RWPE2 (cell line): ENCODE measurements around the gene OSBPL2.
A peak's percentile ranks its signal among the peaks of the same experiment; 100 is the strongest.

Source experiments
- ATAC-seq: fragments of 200-7000 bp; cut with Tn5 transposase; 3 replicates; pipeline ENCODE4 v1.9.1; 2021; ENCODE audit warnings: low read depth
- DNase-seq: peaks from one replicate; pipeline ENCODE4 v3.0.0-alpha.2; 2020; ENCODE audit warnings: low spot score
- H3K27ac ChIP-seq: fragments of 450-650 bp; 2 replicates; pipeline ENCODE4 v1.5.1; 2017; ENCODE audit warnings: mild to moderate bottlenecking; ENCODE audit not compliant: poor library complexity, severe bottlenecking
- H3K27me3 ChIP-seq: fragments of 250-450 bp; sonication (Bioruptor Pico); 2 replicates; pipeline ENCODE4 v1.5.1; 2021; ENCODE audit warnings: mild to moderate bottlenecking, moderate library complexity; ENCODE audit not compliant: insufficient read depth, poor library complexity, severe bottlenecking
- H3K36me3 ChIP-seq: fragments of 250-450 bp; sonication (Bioruptor Pico); 2 replicates; pipeline ENCODE4 v1.5.1; 2020; ENCODE audit warnings: low read depth, mild to moderate bottlenecking, moderate library complexity
- H3K4me1 ChIP-seq: fragments of 250-450 bp; sonication (Bioruptor Pico); 2 replicates; pipeline ENCODE4 v1.5.1; 2021; ENCODE audit warnings: mild to moderate bottlenecking, moderate library complexity; ENCODE audit not compliant: insufficient read depth, poor library complexity, severe bottlenecking
- H3K4me3 ChIP-seq: fragments of 250-450 bp; sonication (Bioruptor Pico); 2 replicates; pipeline ENCODE4 v1.5.1; 2021; ENCODE audit warnings: mild to moderate bottlenecking, moderate library complexity; ENCODE audit not compliant: severe bottlenecking
- H3K9me3 ChIP-seq: fragments of 250-450 bp; sonication (Bioruptor Pico); 2 replicates; pipeline ENCODE4 v1.5.1; 2021; ENCODE audit warnings: mild to moderate bottlenecking, moderate library complexity; ENCODE audit not compliant: severe bottlenecking
- TF ChIP-seq, protein P1 (sequence below): fragments of 450-650 bp; IDR thresholded peaks from one replicate; pipeline ENCODE4 v1.5.1; 2017; ENCODE audit warnings: mild to moderate bottlenecking, moderate library complexity; ENCODE audit not compliant: poor library complexity, severe bottlenecking

OSBPL2 gene

DNA sequence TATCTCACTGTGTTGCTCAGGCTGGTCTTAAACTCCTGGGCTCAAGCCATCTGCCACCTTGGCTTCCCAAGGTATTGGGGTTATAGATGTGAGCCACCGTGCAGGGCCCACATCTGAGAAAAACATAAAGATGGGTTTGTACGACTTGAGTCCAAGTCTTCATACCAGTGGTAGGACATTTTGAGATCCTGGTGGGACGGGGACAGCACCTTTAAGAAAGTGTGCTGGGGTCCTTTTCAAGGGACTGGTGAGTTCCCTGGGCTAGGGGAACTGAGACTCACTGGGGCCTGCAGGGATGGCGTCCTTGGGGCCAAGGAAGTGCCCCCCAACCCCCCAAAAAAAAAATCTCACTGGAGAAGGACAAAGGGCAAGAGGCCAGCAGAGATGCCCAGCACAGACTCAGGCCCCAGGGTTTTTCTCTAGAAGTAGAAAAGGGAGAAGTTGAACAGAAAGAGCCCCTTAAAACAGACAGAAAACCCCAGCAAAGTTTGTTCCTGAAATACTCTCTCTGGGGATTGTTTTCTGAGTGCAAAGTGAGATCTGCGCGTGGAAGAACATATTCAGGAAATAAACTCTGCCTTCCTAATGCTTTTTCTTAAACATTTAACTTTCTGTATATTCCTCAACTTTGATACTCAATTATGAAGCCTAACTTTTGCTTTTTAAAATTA lies 10.7 kb downstream of the OSBPL2 start:
- H3K4me3 ChIP-seq: no peak overlapping the region
- peaks cover 10% of the 10 kb centered on the region for H3K4me1 ChIP-seq
- H3K36me3 ChIP-seq: peaks cover 5% of the 10 kb centered on the region
- H3K27ac ChIP-seq: no peak overlapping the region
- TF ChIP-seq, protein P1, sequence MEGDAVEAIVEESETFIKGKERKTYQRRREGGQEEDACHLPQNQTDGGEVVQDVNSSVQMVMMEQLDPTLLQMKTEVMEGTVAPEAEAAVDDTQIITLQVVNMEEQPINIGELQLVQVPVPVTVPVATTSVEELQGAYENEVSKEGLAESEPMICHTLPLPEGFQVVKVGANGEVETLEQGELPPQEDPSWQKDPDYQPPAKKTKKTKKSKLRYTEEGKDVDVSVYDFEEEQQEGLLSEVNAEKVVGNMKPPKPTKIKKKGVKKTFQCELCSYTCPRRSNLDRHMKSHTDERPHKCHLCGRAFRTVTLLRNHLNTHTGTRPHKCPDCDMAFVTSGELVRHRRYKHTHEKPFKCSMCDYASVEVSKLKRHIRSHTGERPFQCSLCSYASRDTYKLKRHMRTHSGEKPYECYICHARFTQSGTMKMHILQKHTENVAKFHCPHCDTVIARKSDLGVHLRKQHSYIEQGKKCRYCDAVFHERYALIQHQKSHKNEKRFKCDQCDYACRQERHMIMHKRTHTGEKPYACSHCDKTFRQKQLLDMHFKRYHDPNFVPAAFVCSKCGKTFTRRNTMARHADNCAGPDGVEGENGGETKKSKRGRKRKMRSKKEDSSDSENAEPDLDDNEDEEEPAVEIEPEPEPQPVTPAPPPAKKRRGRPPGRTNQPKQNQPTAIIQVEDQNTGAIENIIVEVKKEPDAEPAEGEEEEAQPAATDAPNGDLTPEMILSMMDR: no peak
- no peaks in the 10 kb centered on the region for H3K9me3 ChIP-seq
- no peaks in the 10 kb centered on the region for H3K27me3 ChIP-seq
- DNase-seq: no peak
- ATAC-seq: no peak

DNA sequence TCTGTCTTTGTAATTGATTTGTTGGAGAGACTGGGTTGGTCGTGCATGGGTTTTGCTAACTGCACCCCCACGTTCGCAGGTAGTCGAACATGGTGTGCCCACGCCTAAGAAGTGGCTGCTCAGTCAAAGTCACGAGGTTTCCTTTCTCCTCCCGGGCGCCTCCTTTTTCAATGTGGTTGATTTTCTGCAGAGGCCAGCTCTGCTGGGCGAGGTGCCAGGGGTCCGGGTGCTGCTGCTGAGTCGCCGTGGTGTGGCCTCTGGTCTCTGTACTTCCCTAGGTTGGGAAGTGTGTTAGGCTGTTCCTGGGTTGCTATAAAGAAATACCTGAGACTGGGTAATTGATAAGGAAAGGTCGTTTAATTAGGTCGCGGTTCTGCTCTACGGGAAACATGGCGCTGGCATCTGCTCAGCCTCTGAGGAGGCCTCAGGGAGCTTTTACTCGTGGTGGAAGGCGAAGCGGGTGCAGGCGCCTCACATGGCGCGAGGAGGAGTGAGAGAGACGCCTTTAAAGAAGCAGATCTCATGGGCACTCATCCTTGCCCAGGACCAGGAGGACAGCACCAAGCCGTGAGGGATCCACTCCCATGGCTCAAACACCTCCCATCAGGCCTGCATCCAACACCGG lies 14.1 kb downstream of the OSBPL2 start:
- ATAC-seq (0 out of 3 replicates have a peak, but pooled peaks have one; percentile 22), DNase-seq (no peak)
- H3K4me3 ChIP-seq: no peak overlapping the region
- TF ChIP-seq, protein P1: no peak
- peaks cover 10% of the 10 kb centered on the region for H3K4me1 ChIP-seq
- H3K27me3 ChIP-seq: no peaks in the 10 kb centered on the region
- no peaks in the 10 kb centered on the region for H3K9me3 ChIP-seq
- H3K36me3 ChIP-seq: peaks cover 15% of the 10 kb centered on the region
- H3K27ac ChIP-seq: no peak overlapping the region

DNA sequence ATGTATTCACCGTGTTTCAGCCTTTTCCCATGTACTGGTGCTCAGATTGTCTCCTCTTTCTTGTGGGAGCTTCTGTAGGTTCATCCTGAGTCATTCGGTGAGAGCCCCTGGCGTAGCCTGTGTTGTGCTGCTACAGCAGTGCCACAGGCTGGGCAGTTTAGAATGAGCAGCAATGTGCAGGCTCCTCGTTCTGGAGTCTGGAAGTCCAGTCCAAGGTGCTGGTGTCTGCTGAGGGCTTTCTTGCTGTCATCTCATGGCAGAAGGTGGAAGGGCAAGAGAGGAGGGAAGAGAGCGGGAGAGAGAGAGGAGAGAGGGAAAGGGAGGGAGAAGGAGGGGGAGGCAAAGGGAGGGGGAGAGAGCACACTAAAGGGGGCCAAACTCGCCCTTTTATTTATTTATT lies 15.1 kb downstream of the OSBPL2 start:
- Histone ChIP-seq H3K9me3 (no peaks in the 10 kb centered on the region), H3K27ac (no peak overlapping the region), H3K27me3 (no peaks in the 10 kb centered on the region), H3K36me3 (peaks cover 21% of the 10 kb centered on the region), H3K4me1 (peaks cover 12% of the 10 kb centered on the region), H3K4me3 (no peak overlapping the region)
- DNase-seq (no peak), ATAC-seq (peak; percentile 26; the same call in 1 of the 3 replicates)
- TF ChIP-seq, protein P1: no peak

DNA sequence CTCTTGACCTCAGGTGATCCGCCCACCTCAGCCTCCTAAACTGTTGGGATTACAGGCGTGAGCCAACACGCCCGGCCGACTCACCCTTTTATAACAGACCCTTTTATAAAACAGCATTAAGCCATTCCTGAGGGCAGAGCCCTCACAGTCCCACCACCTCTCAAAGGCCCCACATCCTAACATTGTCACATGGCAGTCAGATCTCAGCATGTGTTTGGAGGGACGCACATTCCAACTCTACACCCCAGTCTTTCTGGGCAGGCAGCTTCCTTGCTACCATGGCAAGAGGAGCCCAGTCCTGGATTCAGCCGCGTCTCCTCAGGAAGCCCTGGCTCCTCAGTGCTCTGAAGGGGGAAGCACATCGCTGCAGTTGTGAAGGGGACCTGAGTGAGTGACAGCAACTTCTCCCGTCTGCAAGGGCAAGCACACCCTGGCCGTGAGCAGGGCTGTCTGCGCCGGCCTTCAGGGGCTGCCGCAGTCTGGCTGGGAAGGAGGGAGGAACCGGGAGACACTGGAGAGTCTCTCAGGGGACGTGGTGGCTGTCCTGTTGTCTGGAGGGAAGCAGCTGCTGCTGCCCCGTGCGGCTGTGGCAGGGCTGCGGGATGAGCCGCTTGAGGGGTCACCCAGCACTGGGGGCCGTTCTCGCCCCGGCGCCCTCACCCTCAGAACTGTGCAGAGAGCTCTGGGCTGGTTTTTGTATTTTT lies 15.9 kb downstream of the OSBPL2 start:
- TF ChIP-seq, protein P1: no peak
- H3K36me3 ChIP-seq: peaks cover 24% of the 10 kb centered on the region
- peaks cover 13% of the 10 kb centered on the region for H3K4me1 ChIP-seq
- ATAC-seq (peak; percentile 12; the same call in 1 of the 3 replicates), DNase-seq (no peak)
- H3K4me3 ChIP-seq: no peak overlapping the region
- H3K27ac ChIP-seq: no peak overlapping the region
- no peaks in the 10 kb centered on the region for H3K27me3 ChIP-seq
- no peaks in the 10 kb centered on the region for H3K9me3 ChIP-seq
